NCI-H2107 (cell line): ENCODE results near the gene RORC.
"Not testable (repeated sequence)": the region's sequence is repeated elsewhere in the genome, so short reads cannot be mapped to it uniquely, and the experiment has no call there.

Experiments used
- DNase-seq: peaks from one replicate; lab custom pipeline; 2025; lab: John Stamatoyannopoulos, UW

The RORC gene

GRCh38 chr1:151774256-151774922 lies 57.2 kb downstream of the RORC start:
- no peak for DNase-seq

- DNase-seq = no peak
Measured at GRCh38 chr1:151773702-151774101, 57.9 kb downstream of the RORC start.

- DNase-seq = not testable (repeated sequence)
Measured at GRCh38 chr1:151769270-151769669, 62.3 kb downstream of the RORC start.

- not testable (repeated sequence) for DNase-seq
Measured at GRCh38 chr1:151768351-151769066, 63.1 kb downstream of the RORC start.

GRCh38 chr1:151763990-151764389 lies 67.6 kb downstream of the RORC start:
- DNase-seq = no peak

GRCh38 chr1:151762941-151763921 lies 68.4 kb downstream of the RORC start, which contains the start of gene MRPL9:
TSS of gene MRPL9 (minus strand) at chr1:151763496. CDS start at chr1:151763479, 17 bp downstream.
- DNase-seq = peak; percentile 63

GRCh38 chr1:151760597-151761385 lies 70.8 kb downstream of the RORC start:
- no peak for DNase-seq

GRCh38 chr1:151759241-151759640 lies 72.4 kb downstream of the RORC start:
- no peak for DNase-seq

GRCh38 chr1:151756291-151756690 lies 75.3 kb downstream of the RORC start:
- no peak for DNase-seq
